Measurements from ENCODE around the gene FCMR. TPM values are rescaled to one million over a fixed set of nuclear protein-coding genes. Genes with fewer than 3 reads are reported as not detected.

The FCMR gene
- total and polyA plus RNA-seq, 9 of the 15 experiments (the other 6 are each of a cell fraction or from before 2014, with no cell fraction given) = 0.11 to 0.82 (median 0.20) TPM; not detected in 5

- TF ChIP-seq TEAD1 (CRISPR knock-in tag; IDR thresholded peaks at IDR 0.05) = no peak
- TF ChIP-seq ZNF311 (CRISPR knock-in tag; IDR thresholded peaks at IDR 0.05) = no peak
- TF ChIP-seq ZFP91 (CRISPR knock-in tag; IDR thresholded peaks at IDR 0.05) = no peak
- no peak for TF ChIP-seq ZNF740 (CRISPR knock-in tag; IDR thresholded peaks at IDR 0.05)
- no peak for TF ChIP-seq ZNF740 (tag; IDR thresholded peaks at IDR 0.05)
- TF ChIP-seq ZBTB34 (CRISPR knock-in tag; IDR thresholded peaks at IDR 0.05) = no peak
- no peak for TF ChIP-seq EGR1 (conservative IDR thresholded peaks at IDR 0.05)
- no peak for TF ChIP-seq MTA1 (IDR thresholded peaks at IDR 0.05; ENCODE audit: borderline replicate concordance)
- TF ChIP-seq ZBTB8A (IDR thresholded peaks at IDR 0.05; ENCODE audit: partially characterized antibody) = no peak
- TF ChIP-seq HMG20A (CRISPR knock-in tag; conservative IDR thresholded peaks at IDR 0.05) = no peak
Measured at GRCh38 chr1:206963119-206963712, 41.5 kb upstream of the FCMR start (continued).

All from K562 (cell line).